GM18505 (cell line): ENCODE results near the gene ERI3.

Source experiments
- ATAC-seq: cut with Tn5 transposase; IDR thresholded peaks from one replicate; pipeline ENCODE4 v1.9.1; 2021; ENCODE audit not compliant: unreplicated experiment
- POLR2A ChIP-seq: IDR thresholded peaks from 4 replicates; pipeline ENCODE4 v1.6.1; 2011; ENCODE audit warnings: borderline replicate concordance; ENCODE audit not compliant: insufficient read depth, insufficient read length; ENCODE audit errors: extremely low read depth

Gene ERI3

DNA sequence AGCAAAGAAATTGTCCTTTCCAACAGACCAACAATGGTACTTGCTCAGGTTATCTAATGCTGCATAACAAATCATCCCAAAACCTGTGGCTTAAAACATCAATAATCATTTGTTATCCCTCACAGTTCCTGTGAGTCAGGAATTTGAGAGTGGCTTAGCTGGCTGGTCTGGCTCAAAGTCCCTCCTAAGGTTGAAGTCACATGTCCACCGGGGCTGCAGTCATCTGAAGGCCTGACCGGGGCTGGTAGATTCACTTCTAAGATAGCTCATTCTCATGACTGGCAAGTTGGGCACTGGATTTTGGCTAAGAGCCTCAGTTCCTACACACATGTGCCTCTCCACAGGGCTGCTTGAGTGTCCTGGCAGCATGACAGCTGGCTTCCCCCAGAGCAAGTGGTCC lies 16.9 kb downstream of the ERI3 start:
- ATAC-seq, result no peak
- no peak for TF ChIP-seq POLR2A

DNA sequence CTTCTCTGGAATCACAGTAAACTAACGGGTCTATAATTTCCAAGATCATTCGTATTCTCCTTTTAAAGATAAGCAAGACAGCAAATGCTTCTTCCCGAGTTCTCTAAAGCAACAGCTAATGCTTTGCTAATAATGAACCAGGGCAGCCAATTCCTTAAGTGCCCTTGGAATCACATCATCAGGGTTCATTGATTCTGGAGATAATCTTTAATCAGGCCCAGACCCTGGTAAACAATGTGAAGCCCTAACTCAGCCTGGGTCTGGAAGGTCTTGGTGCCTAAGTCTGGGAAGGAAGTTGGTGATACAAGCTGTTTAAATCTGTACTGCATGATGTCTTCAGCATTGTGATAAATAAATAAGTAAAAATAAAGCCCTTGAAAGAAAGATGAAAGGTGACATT lies 18.4 kb downstream of the ERI3 start:
- no peak for ATAC-seq
- TF ChIP-seq POLR2A, result no peak

DNA sequence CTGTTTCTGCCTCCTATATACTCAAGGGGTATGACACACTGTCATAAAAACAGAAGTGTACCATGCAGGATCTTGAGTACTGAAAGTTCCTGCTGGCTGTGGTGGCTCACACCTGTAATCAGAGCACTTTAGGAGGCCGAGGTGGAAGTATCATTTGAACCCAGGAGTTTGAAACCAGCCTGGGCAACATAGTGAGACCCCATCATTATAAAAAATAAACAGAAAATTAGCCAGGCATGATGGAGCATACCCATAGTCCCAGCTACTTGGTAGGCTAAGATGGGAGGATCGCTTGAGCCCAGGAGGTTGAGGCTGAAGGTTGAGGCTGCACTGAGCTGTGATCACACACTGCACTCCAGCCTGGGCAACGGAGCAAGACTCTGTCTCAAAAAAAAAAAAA lies 20.1 kb downstream of the ERI3 start:
- TF ChIP-seq POLR2A, result no peak
- no peak for ATAC-seq

DNA sequence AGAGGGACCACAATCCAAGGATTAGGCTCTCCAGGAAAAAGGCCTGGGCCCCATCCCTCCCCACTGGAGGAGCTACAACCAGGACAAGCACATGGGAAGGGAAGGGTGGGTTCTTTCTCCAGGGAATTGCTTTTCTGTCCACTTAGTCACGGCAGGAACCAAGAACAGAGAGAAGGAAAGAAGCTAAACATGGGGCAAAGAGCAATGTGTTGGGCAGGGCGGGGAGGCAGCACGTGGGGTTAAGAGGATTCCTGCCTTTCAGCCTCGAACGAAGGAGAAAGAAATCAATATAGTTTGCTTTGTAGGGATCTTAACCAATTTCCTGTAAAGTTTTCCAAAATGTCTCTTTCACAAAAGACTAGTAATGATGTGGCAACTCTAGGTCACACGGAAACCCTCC lies 21.7 kb downstream of the ERI3 start:
- no peak for ATAC-seq
- no peak for TF ChIP-seq POLR2A

DNA sequence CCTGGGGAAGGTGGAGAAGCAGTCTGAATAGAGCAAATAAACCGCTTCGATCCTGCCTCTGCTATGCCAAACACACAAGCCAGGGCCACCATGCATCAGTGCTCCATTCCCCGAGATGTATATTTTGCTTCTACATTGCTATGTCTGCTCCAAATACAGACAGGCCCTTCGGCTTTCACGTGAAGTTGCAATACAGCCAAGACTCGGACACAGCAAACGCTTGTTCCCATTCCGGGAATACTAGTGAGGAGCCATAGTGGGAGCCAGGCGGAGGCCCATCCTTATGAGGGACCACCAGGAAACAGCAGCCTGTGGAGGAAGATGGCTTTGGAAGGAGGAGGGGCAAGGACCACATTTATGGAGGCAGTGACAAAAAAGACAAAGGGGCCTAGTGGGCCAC lies 22.6 kb downstream of the ERI3 start:
- ATAC-seq, result no peak
- TF ChIP-seq POLR2A, result no peak

DNA sequence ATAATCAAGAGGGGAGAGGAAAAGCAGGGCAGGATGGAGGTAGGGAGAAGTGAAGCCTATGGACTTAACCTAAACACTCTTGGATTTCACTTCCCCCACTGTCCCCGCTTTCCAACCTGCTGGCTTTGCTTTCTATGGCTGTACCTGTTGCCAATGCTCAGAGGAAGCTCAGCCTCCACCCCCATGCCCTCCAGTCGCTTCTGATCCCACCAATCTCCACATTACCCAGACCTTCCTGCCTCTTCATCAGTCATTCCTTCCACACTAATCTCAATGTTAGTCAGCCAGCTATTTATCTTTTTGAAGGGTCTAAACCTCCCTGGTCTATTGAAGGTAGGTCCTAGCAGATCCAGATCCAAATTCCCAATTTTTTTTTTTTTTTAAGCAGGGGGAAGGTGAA lies 24.1 kb downstream of the ERI3 start:
- ATAC-seq, result no peak
- no peak for TF ChIP-seq POLR2A

DNA sequence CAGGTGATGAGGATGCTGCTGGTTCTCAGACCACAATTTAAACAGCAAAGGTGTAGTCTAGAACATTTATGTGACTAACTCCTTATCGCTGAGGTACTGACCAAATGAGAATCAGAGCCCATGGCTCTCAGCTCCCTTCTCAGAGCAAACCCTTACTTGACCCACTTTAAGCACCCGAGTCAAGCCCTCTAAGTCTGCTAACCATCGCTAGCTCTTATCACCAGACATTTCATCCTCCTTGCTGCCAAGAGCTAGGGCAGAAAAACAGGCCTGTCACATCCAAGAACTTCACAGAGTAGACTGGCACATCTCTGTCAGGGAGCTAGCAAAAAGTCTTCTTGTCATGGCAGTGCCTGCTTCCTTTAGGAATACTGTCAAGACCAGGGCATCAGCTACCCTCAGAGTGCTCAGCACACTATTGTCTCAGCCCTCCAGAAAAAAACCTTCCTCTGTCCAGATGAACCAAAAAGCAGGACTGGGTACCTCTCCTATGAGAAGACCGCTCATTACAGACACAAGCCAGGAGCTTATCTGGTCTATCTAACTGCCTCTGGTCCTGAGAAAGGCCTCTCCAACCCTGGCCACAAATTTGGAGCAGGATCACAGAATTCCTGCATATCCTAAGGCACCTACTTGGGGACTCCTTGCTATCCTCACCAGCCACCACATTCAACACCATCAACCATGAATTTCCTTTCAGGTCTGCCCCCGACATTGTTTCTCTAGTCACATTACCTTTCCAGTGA lies 26.2 kb downstream of the ERI3 start:
- TF ChIP-seq POLR2A, result no peak
- no peak for ATAC-seq

DNA sequence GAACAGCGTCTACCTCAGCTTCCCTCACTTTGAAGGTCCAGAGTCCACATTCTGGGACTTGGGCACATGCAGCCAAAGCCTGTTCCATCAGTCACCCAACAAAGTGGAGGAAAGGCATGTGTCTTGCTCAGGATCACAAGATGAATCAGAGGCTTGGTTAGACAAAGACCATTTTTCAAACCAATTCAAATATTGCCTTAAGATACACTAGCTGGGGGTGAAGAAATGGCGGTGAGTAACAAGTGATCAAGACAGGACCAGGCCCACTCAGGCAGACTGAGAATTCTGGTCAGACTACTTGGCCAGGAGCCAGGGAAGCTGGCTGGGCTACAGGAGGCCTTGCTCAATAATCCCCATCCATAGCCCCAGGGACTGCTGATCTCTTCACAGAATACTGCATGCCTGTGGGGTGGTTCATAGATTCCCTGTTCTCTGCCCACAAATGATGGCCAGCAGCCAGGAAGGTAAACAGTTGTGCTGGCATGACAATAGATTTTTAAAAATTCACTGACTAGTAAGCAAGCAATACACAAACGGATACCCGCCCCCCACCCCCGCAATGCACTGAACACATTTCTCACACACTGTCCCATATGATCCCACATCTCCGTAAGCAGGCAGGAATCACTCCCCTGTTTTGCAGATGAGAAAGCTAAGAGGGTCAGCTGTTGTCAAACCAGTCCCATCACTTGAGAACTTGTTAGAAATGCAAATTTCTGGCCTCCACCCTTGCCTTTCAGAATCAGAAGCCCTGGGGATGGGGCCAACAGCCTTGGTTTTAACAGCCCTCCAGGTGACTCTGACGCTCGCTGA lies 27.2 kb downstream of the ERI3 start:
- no peak for ATAC-seq
- no peak for TF ChIP-seq POLR2A

DNA sequence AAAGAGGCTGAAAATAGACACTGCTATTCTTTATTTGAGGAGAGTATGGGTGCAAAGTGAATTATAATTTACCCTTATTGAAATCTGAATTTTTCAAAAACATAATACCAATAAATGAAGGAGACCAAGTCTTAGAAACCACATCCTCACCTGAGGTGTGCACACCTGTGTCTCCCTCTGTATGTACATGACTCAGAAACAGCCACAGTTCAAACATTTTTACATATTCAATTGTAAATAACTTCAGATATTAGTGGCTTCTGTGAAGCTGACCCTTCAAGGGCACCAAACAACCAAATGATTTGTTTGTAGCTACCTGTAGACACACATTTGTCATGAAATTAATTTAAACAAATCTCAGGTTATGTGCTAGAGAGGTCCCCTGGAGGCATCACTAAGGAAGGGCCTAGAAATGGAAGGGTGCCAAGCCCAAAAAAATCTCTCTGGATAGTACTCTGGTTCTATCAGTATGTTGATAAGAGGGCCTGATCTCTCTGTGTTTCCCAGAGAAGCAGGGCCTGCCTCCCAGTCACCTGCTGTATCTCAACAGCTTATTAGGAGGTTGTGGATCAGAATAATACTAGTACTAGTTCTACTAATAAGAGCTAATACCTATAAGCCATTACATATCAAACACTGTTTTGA lies 28.1 kb downstream of the ERI3 start:
- TF ChIP-seq POLR2A, result no peak
- ATAC-seq, result no peak

DNA sequence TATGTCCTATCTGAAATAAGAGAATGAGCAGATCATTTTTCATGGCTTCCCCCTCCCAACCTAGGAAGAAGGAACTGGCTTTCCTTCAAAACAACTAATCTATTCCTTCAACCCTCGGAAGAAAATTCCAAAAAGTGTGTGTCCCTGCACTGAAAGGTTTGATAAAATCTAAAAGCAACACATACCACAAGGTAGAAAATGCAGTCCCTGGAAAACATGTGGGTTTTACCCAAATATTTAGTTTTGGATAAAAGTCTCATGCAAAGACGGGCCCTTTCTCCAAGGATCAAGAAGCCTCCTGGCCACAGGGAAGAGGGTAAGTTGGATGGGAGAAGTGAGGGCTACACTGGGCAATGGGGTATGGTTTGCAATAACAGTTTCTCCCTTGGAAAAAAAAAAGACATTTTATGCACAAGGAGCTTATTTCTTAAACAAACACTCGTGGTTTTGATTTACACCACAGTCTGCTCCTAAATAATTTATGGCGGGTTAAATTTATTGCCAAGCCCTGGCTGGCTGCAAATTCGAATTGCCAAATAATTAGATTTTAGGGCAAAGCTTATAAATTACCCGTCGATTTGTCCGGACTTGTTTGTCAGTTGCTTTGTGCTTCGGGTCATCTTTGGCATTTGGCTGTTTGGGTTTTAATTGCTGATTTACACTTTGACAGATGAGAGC lies 28.9 kb downstream of the ERI3 start:
- no peak for ATAC-seq
- TF ChIP-seq POLR2A, result no peak

DNA sequence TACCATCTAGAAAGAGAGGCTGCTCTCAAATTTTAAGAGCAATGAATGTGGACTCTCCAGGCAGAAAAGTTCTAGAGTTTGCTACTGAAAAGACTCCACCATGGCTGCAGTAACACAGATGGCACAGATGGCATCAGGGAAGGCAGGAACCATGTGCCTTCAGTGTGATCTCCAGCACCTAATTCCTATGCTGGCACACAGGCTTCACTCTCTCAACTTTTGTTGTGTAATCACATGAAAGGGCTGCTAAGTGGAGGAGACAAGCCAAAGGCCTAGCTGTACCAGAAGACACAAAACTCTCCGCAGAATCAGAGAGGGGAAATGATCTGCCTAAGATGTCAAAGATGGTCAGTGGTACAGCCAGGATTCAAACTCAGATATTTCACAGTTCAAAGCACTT lies 31.1 kb downstream of the ERI3 start:
- no peak for ATAC-seq
- TF ChIP-seq POLR2A, result no peak

DNA sequence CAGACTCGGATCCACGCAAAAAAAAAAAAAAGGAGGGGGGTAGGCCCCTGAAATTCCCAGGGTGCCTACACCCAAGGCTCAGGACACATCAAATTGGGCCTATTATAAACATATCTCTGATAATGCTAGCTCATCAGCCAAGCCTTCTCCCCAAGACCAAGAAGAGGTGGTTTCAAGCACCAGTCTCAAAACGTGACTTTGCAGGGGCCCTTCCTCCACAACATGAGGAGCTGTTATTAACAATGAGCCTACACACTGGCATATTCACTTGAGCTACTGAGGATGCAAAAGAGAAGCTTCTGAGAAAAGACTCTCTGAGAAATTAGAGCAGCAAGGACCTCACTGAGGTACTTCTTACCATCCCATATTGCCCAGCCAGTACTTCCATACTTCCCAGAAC lies 32.7 kb downstream of the ERI3 start:
- no peak for TF ChIP-seq POLR2A

DNA sequence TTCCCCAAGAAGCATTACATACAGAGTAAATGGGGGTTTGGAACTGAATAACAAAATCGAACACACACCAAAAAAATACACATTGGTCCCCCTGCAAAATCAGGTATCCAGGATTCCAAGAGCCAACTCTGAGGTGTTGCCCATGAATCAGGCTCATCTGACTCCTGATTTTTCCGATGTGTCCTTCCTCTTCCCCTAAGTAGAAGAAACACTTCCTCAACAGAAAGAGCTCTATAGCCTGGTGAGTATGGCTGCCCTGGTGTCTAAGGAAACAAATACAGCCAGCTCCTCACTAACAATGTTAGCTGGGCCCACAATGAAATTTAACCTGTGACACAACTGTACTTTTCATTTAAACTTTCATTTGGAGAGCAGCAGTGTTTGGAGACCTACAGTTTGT lies 33.6 kb downstream of the ERI3 start:
- ATAC-seq, result no peak
- TF ChIP-seq POLR2A, result no peak

More for the DNA sequence above, 32.7 kb downstream of the ERI3 start:
- ATAC-seq, result no peak

DNA sequence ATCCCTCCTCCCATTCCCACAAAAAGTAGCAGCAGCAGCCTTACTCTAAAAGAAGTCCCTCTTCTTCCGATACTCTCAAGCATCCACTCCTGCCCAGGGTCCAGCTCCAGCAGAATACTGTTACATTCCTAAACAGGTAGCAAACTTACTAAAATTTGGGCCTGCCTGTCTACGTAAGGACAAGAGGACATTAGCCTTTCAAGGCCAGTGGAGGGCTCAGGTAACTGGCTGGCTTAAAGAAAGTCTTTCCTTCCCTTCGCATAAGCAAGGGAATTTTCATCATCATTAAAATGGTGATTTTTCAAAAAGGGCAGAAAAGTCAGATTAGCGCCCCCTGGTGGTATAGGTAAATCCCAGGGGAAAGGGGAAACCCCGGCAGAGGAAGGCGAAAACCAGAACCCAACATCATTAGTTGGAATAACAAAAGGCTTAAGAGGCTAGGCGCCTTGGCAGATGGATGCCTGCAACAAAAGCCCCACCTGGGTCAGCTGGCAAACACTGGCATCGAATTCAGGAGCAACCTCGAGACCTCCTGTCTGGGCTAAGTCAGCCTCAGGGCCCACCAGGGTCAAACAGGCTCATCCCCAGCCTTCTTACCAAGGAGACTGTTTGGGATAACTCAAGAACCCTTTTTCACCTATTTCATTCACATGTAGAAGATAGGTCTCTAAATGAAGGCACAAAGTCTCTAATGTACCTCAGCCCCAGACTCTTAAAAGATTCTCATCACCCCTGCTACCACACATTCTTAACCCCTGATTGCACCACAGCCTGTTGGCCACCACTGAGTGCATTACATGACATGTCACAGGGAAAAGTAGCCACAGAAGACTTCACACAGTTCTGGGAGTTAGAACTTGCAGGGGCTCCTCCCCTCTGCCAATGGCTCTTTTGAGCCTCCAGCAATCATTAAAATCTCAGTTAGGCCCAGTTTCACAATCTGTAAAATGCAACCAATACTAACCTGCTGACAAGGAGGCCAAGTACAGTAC lies 36.7 kb downstream of the ERI3 start:
- ATAC-seq, result no peak
- no peak for TF ChIP-seq POLR2A
